Left renal pelvis (tissue), 4 donors: ENCODE measurements around the gene ITPR2. TPM values are rescaled to one million over a fixed set of nuclear protein-coding genes. Genes with fewer than 3 reads are reported as not detected.
"Not testable (repeated sequence)": the region's sequence is repeated elsewhere in the genome, so short reads cannot be mapped to it uniquely, and the experiment has no call there.

Experiments used
- DNase-seq, 4 donors: peaks; one replicate each; pipeline ENCODE4 v3.0.0-alpha.2; 2013; ENCODE audit warnings: low read depth in 4 of 4, low spot score in 3 of 4
- polyA plus RNA-seq, 4 donors: library from polyadenylated mRNA; unstranded; fragments of 120-200 nt; gene quantifications; one replicate each; pipeline ENCODE4 v1.2.1, GENCODE V29; 2013; ENCODE audit not compliant: insufficient read length in 4 of 4

ITPR2 gene
- polyA plus RNA-seq, 4 donors = 11.8 to 16.1 (median 13.2) TPM

- DNase-seq = no peak
These were observed 97.8 kb downstream of the ITPR2 start for GRCh38 chr12:26735249-26735639.

GRCh38 chr12:26734510-26735248, 98.3 kb downstream of the ITPR2 start:
- no peak for DNase-seq

DNA sequence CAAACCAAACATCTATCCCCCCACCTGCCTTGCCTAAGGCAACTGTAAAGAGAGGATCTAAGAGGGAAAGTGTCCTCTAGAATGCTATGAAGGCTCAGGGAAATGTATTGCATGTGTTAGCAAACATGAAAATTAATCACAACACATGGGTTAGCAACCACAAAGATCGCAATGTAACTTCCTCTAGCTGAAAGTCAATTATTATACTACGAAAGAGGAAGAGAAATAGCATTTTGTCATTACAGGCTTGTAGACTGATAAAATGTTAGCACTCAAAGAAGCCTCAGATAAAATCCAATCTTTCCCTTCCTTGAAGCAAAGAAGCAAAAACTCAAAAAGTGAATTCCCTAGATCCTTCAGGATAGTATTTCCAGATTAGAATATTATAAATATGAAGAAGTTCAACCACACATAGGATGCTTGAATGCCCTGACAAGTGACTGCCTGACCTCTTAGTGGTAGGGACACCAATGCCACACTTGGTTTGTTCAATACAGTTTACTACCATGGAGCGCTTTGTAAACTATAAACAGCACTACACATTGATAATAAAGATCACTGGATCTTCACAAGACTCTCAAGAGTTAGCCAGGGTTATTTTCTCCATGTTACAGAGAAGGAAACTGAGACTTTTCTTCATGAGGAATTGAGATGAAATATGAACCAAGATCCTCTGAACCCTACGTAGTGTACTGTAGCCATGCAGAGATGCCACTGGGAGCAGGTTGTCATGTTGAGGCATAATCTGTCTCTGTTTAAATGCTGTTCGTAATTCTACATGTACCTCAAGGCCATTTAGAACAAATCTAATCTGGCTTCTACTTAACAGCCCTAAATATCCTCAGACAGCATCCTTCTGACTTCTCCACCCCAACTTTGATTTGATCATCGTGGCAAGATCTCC, 100.7 kb downstream of the ITPR2 start:
- no peak for DNase-seq

DNA sequence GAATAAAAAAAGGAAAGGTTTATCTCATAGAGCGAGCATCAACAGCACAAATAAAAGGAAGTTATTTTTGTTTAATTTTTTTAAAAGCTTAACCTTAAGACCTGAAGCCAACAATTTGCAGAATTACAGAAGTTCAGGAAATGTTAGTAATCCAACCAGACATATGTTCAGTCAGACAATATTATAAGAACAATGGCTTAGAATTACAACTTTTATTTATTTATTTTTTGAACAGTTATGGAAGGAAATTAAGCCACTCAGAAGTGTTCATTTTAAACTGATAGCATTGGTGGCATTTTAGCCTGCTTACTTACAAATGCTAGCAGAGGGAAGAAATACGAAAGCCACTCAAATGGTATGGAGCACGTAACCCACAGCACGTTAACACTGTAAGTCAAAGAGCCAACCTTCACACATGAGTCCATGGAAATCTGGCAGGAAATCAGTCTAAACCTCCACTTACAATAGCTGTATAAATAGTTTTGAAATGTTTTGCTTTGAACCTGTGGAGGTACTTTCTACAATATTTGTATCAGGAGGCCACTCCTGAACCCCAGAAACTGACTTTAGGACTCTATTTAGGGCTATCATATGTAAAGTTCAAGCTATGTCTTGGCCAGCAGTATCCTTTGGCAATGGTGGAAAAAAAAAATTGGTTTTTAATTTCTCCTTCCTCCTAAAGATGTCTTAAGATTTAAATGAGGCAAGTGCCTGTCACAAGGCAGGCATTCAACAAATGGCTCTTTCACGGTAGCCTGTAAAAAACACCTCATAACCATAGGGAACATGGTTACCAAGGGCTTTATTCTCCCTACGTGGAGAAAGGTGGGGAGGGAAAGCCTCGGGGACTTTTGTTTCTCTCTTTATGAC, 102.3 kb downstream of the ITPR2 start:
- DNase-seq = no peak

GRCh38 chr12:26729137-26729671, 103.8 kb downstream of the ITPR2 start:
- not testable (repeated sequence) for DNase-seq

- DNase-seq = no peak
These were observed 104.6 kb downstream of the ITPR2 start for GRCh38 chr12:26728205-26729050.

DNA sequence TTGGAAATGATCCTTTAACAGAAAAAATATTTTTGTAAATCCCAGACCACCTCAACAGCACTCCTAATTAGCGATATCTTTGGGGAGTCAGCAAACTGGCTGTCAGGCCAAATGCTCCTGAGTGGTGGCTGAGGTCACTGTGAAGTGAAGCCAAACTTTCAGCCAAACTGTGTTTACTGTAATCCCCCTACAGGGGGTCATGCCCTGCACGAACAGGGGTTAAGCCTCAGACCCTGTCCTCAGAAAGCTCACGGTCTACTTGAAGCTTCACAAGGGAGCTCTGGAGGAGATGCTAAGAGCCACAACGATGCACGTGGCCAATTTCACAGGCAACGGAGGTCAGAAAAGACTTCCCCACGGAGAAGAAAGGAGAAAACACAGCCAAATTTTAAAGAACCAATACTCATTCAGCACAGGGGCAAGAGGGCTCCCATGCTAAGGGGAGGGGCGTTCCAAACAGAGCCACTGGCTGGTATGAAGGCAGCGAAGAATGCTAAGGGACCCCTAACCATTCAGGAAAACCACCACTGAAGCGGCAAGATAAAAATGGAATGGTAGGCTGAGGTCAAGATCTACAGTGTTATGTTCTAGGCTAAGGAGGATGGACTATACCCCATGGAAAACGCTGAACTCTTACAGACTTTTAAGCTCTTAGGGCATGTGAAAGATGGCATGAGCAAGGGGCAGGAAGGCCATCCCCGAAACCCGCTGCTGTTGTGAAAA, 105.4 kb downstream of the ITPR2 start:
- no peak for DNase-seq

GRCh38 chr12:26726956-26727355, 106.0 kb downstream of the ITPR2 start:
- no peak for DNase-seq

DNA sequence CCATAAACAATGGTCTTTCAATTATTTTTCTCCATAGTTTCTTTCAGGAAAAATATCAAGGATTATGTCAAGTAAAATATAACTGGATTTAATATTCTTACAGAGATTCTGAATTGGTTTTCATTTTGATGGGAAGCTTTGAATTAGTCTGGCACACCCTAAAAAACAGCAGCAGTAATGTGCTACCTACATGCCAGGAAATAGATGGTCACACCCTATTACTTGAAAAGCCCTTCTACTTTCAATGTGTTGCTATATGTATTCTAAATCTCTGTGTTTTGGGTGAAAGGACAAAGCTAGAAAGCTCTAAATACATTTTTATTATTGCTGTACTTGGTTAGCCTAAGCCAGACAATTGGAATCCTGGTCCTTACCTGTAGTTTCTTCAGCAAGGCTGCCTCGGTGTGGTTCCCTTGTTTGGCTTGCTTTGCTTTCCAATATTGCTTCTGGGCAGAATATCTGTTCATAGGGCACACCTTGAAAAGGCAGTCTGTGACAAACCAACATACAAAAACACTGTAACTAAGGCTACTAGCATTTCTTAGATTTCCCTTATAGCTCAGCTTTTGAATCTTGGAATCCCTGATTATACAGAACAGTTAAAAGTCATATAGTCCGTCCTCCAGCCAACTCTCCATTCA, 107.6 kb downstream of the ITPR2 start:
- no peak for DNase-seq

- no peak for DNase-seq
These were observed 108.7 kb downstream of the ITPR2 start for GRCh38 chr12:26724309-26724702.

GRCh38 chr12:26723379-26724308, 109.3 kb downstream of the ITPR2 start:
- no peak for DNase-seq

DNA sequence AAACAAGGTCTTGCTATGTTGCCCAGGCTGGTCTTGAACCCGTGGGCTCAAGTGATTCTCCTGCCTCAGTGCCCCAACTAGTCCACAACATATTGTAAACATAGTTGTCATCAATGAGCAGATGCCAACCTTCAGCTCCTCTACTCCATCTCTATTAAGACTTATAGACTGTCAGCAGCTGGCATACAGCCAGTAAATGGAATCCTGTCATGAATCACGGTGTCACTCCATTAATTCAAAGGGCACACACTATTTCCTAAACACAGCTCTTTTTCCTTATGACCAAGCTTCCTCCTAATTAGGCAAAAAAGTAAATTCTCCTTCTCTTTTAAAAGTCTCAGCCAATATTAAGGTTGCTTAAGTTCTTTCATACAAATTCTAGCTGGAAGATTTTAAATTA, 111.2 kb downstream of the ITPR2 start:
- DNase-seq = no peak

DNA sequence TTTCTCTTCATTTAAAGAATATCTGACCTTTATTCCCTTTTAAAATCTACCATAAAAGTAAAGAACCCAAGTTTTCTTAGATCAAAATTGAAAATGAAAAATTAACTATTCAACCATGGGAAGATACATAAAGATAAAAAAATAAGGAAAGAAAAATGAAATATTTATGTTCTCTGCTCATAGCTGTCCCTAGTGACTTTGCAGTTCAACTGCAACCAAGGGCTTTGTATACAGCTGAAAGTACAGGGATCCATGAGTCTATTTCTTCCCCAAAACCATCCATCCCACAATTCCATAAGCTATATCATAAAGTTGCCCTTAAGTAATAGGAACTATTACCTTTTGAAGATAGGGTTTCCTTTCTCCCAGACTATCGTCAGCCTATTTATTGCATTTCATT, 113.1 kb downstream of the ITPR2 start:
- DNase-seq = no peak

DNA sequence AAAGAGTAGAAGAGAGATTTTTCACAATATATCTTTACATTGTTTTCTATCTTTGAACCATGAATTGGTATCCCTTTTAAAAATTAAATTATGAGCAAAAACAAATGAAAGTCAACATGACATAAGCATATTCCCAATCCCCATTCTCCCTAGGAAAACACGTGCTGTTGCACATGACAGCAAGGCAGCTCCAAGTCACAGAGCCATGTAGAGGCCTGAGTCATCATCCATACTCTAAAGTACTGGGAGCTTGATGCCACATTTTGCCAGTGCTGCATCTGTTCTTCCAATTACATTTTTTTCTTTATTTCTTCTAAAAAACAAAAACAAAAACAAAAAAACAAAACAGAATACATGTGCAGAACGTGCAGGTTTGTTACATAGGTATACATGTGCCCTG, 115.2 kb downstream of the ITPR2 start:
- DNase-seq = no peak

GRCh38 chr12:26715232-26715631, 117.8 kb downstream of the ITPR2 start:
- DNase-seq = no peak

GRCh38 chr12:26713885-26714383, 119.1 kb downstream of the ITPR2 start:
- no peak for DNase-seq

DNA sequence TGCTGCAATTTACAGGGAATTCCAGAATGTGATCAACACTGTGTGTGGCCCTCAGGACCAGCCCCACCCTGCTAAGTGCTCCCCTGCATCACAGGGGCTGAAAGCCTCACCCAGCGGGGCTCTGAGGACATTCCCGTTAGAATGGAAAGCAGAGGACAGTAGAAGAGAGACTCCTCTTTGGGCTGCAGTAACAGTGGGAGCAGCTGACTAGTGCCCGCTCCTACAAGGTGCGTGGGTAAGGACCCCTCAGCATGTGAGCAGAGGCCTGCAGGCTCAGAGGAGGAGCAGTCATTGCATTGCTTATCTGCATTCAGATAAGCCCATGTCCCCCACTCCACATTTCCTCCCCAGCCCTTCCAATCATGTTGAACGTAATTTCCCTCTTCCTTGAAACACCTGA, 120.1 kb downstream of the ITPR2 start:
- no peak for DNase-seq
